GM23338 (cell line): Measurements from ENCODE around the gene STK16.

Source experiments
- CREB1 ChIP-seq: fragments of 250-450 bp; sonication (Bioruptor Pico); IDR thresholded peaks from 2 replicates; pipeline ENCODE4 v1.5.0; 2020; ENCODE audit warnings: low read depth, mild to moderate bottlenecking, moderate library complexity
- POLR2AphosphoS5 ChIP-seq: IDR thresholded peaks from 2 replicates; pipeline ENCODE4 v1.6.1; 2016; ENCODE audit warnings: antibody characterized with exemption, low read depth
- TF ChIP-seq, protein P1 (sequence below), 2 experiments: fragments of 200-600 bp in 1 of 2; sonication (generic) in 1 of 2; conservative IDR thresholded peaks; 2 replicates each; pipeline versions ENCODE4 v1.5.1 to v1.6.1; 2016 to 2017; ENCODE audit warnings: antibody characterized with exemption in 2 of 2, low read depth in 2 of 2, mild to moderate bottlenecking in 2 of 2, moderate library complexity in 1 of 2

GRCh38 chr2:219215871-219216534 lies 29.3 kb upstream of the STK16 start:
- no peak for TF ChIP-seq CREB1 (CRISPR knock-in tag)
- TF ChIP-seq POLR2AphosphoS5 = no peak
- TF ChIP-seq, protein P1, sequence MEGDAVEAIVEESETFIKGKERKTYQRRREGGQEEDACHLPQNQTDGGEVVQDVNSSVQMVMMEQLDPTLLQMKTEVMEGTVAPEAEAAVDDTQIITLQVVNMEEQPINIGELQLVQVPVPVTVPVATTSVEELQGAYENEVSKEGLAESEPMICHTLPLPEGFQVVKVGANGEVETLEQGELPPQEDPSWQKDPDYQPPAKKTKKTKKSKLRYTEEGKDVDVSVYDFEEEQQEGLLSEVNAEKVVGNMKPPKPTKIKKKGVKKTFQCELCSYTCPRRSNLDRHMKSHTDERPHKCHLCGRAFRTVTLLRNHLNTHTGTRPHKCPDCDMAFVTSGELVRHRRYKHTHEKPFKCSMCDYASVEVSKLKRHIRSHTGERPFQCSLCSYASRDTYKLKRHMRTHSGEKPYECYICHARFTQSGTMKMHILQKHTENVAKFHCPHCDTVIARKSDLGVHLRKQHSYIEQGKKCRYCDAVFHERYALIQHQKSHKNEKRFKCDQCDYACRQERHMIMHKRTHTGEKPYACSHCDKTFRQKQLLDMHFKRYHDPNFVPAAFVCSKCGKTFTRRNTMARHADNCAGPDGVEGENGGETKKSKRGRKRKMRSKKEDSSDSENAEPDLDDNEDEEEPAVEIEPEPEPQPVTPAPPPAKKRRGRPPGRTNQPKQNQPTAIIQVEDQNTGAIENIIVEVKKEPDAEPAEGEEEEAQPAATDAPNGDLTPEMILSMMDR (conservative IDR thresholded peaks at IDR 0.05; ENCODE audit: low read depth in 2 of 2) = no peak
